ENCODE results near the gene HSBP1L1. TPM values are rescaled to one million over a fixed set of nuclear protein-coding genes. Genes with fewer than 3 reads are reported as not detected.
A peak's percentile ranks its signal among the peaks of the same experiment; 100 is the strongest.

The HSBP1L1 gene
- total RNA-seq, 3 donors from 2014 or later = 24.6 to 42.1 (median 38.3) TPM

- H3K27ac ChIP-seq = peak overlapping the region in 1 of 2 donors; percentile 94
These were observed 3.4 kb upstream of the HSBP1L1 start for GRCh38 chr18:79960921-79961526.

GRCh38 chr18:79961527-79962291 is 2.7 kb upstream of the HSBP1L1 start:
- Histone ChIP-seq H3K4me1 (peaks cover 0 to 8% of the 10 kb centered on the region in 2 donors), H3K27ac (peak overlapping the region; percentile 85 to 94), H3K36me3 (no peaks in the 10 kb centered on the region), H3K9me3 (no peaks in the 10 kb centered on the region), H3K4me3 (peak overlapping the region in 1 of 3 donors; percentile 11), H3K27me3 (no peaks in the 10 kb centered on the region)
- TF ChIP-seq POLR2AphosphoS5 (IDR thresholded peaks at IDR 0.05) (no peak), CTCF (IDR thresholded peaks at IDR 0.05) (no peak), POLR2A (IDR thresholded peaks at IDR 0.05) (no peak)
- no peak for DNase-seq (ENCODE audit: low spot score in 2 of 2)
- intact Hi-C loops (cut with DNase I; ENCODE audit: low total_unique reads) = no loop called here

More at GRCh38 chr18:79960921-79961526, 3.4 kb upstream of the HSBP1L1 start:
- H3K27me3 ChIP-seq = no peaks in the 10 kb centered on the region
- TF ChIP-seq POLR2AphosphoS5 (IDR thresholded peaks at IDR 0.05) = no peak
- no peak for TF ChIP-seq POLR2A (IDR thresholded peaks at IDR 0.05)
- no peak for TF ChIP-seq CTCF (IDR thresholded peaks at IDR 0.05)
- intact Hi-C loops (cut with DNase I; ENCODE audit: low total_unique reads) = no loop called here
- no peak for DNase-seq (ENCODE audit: low spot score in 2 of 2)
- no peaks in the 10 kb centered on the region for H3K36me3 ChIP-seq
- no peaks in the 10 kb centered on the region for H3K9me3 ChIP-seq
- peaks cover 0 to 8% of the 10 kb centered on the region in 2 donors for H3K4me1 ChIP-seq
- no peak overlapping the region for H3K4me3 ChIP-seq

- peaks cover 0 to 8% of the 10 kb centered on the region in 2 donors for H3K4me1 ChIP-seq
- TF ChIP-seq POLR2A (IDR thresholded peaks at IDR 0.05) (no peak), POLR2AphosphoS5 (IDR thresholded peaks at IDR 0.05) (peak in 1 of 3 donors; percentile 9)
- peak overlapping the region; percentile 85 to 94 for H3K27ac ChIP-seq
- DNase-seq (ENCODE audit: low spot score in 2 of 2) = peak; percentile 80 to 85
- intact Hi-C loops (cut with DNase I; ENCODE audit: low total_unique reads) = no loop called here
- H3K27me3 ChIP-seq = no peaks in the 10 kb centered on the region
- no peaks in the 10 kb centered on the region for H3K36me3 ChIP-seq
- H3K9me3 ChIP-seq = no peaks in the 10 kb centered on the region
- peak overlapping the region in 1 of 3 donors; percentile 11 for H3K4me3 ChIP-seq
These were observed 2.1 kb upstream of the HSBP1L1 start for GRCh38 chr18:79962311-79962710.

GRCh38 chr18:79962835-79963657 is 1.4 kb upstream of the HSBP1L1 start:
- H3K27ac ChIP-seq = peak overlapping the region; percentile 85 to 94
- DNase-seq (ENCODE audit: low spot score in 2 of 2) = no peak
- no peak overlapping the region for H3K4me3 ChIP-seq

More at GRCh38 chr18:79962835-79963657, 1.4 kb upstream of the HSBP1L1 start:
- Histone ChIP-seq H3K27me3 (no peaks in the 10 kb centered on the region), H3K9me3 (no peaks in the 10 kb centered on the region), H3K4me1 (peaks cover 0 to 8% of the 10 kb centered on the region in 2 donors), H3K36me3 (no peaks in the 10 kb centered on the region)
- intact Hi-C loops (cut with DNase I; ENCODE audit: low total_unique reads) = no loop called here
- TF ChIP-seq POLR2A (IDR thresholded peaks at IDR 0.05) (no peak), CTCF (IDR thresholded peaks at IDR 0.05) (no peak), POLR2AphosphoS5 (IDR thresholded peaks at IDR 0.05) (no peak)

Measured in breast epithelium (tissue), 4 donors.